HG02588 (cell line): ENCODE data around the gene KRT28.
"Not testable (repeated sequence)": the region's sequence is repeated elsewhere in the genome, so short reads cannot be mapped to it uniquely, and the experiment has no call there.

Source experiments
- ATAC-seq: cut with Tn5 transposase; IDR thresholded peaks from one replicate; pipeline ENCODE4 v1.9.1; 2021; ENCODE audit warnings: mild to moderate bottlenecking, moderate library complexity; ENCODE audit not compliant: unreplicated experiment

The KRT28 gene

GRCh38 chr17:40818733-40819527 lies 19.2 kb upstream of the KRT28 start:
- peak; percentile 74 for ATAC-seq

DNA sequence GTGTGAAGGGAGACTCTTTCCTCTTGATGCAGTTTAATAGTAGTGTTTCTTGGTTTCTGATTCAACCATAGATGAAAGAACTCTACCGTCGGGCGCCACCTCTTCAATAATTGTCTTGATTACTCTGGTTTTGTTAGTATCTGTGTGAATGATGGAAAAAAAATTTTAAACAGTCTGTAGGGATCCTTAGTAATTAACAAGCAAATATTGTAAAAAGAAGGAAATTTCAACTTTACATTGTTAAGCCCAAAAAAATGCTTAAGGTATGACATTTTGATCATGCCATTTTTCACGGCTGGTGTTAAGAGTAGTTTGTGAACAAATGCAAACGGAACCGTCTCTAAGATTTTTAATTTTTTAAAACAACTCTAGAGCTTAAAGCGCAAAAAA lies 18.6 kb upstream of the KRT28 start:
- no peak for ATAC-seq

DNA sequence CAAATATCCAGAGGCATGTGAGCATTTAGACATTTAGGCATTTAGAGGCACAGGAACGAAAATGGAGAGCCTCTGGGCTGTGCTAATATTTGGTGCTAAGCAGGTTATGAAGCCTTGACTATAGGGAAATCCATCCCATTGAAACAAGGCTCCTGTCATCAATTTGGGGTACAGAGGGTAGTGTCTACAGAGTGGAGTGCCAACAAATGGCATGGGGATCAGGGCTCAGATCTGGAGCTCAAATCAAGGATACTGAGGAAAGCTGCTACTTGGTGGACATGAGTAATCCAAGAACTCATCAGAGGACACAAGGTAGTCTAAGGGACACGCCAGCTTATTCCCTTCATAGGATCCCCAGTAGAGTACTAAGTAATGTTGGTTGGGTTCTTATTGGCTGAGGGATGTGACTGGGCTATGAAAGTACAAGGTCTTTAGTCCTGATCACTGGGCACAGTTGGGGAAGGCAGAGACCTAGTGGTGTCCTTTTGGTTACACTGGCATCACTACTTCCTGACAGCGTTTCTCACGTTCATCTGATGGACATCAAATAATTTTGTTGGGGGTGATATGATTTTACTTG lies 17.4 kb upstream of the KRT28 start:
- ATAC-seq = no peak

GRCh38 chr17:40816569-40816968 lies 16.8 kb upstream of the KRT28 start:
- ATAC-seq = no peak

- ATAC-seq = no peak
Observed at GRCh38 chr17:40815381-40815780, 15.6 kb upstream of the KRT28 start.

DNA sequence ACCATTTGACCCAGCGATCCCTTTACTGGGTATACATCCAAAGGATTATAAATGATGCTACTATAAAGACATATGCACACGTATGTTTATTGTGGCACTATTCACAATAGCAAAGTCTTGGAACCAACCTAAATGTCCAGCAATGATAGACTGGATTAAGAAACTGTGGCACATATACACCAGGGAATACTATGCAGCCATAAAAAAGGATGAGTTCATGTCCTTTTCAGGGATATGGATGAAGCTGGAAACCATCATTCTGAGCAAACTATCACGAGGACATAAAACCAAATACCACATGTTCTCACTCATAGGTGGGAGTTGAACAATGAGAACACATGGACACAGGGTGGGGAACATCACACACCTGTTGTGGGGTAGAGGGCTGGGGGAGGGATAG lies 14.9 kb upstream of the KRT28 start:
- not testable (repeated sequence) for ATAC-seq

- no peak for ATAC-seq
Observed at GRCh38 chr17:40813804-40814203, 14.0 kb upstream of the KRT28 start.

- no peak for ATAC-seq
Observed at GRCh38 chr17:40812639-40813038, 12.9 kb upstream of the KRT28 start.

GRCh38 chr17:40810494-40810893 lies 10.7 kb upstream of the KRT28 start:
- no peak for ATAC-seq

DNA sequence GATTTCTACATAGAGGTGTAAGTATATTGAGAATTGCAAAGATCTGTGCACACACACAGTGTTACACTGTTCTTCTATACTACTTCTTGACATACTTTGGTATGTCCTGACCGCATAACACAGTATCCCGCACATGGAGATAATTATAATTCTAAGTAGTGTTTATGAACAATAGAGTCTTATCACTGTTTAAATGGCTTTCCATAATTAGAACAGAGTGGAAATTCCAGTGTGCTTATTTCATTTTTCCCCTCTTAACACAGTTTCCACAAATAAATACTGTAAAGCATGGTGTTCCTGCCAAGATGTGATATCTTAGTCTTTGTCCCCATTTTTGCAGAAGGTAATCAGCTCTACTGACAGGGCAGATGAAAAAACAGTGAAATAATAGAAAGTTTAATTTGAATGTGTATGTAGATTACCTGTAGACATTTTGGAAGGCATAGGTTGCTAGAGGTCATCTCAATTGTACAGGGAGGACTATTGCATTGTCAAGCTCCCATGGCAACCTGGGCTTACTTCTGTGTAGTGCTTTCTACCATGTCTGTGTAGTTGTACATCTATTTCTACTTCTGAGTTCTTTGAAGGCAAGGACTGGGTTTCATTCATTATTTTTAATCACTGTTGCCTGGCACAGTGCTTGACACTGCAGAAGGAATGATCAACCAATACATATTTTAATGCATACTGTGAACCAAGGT lies 10.1 kb upstream of the KRT28 start:
- ATAC-seq = no peak

GRCh38 chr17:40806131-40806530 lies 6.4 kb upstream of the KRT28 start:
- ATAC-seq = no peak

- ATAC-seq = no peak
Observed at GRCh38 chr17:40803617-40804082, 3.9 kb upstream of the KRT28 start.

DNA sequence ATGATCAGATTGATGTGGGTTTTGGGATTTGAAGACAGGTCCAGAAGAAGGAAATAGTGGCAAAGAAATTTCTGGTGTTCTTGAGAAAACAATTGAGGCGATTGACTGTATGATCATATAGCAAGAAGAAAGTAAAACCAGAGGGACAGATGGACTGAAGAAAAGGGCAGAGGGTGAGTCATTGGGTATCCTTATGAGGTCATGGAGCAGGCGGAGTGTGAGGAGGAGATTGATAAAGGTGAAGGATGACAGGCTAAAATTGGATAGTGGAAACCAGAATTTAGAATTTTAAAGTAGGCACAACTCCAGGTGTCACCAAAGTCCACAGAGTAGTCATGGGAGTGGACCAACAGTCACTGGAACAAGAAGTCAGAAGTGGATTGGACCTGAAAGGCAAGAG lies 1.4 kb upstream of the KRT28 start:
- ATAC-seq = no peak

DNA sequence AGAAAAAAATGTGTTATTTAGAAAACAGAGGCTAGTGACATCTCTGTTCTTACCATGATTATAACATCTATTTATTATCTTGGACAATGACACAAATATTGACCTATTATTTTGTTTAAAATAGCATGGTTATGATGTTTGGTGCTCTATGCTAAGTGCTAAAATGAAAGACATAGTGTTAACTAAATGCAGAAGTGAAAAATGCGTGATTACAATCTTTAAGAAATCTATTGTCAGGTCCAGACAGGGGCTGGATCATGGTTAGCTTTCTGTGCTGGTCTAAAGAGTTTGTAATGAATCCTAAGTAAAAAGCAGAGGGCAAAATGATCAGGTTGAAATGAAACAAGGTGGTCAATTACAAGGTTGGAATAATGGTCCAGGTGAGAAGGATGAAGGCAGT lies 622 bp upstream of the KRT28 start:
- no peak for ATAC-seq

GRCh38 chr17:40796846-40797245 lies 2.9 kb downstream of the KRT28 start:
- no peak for ATAC-seq

DNA sequence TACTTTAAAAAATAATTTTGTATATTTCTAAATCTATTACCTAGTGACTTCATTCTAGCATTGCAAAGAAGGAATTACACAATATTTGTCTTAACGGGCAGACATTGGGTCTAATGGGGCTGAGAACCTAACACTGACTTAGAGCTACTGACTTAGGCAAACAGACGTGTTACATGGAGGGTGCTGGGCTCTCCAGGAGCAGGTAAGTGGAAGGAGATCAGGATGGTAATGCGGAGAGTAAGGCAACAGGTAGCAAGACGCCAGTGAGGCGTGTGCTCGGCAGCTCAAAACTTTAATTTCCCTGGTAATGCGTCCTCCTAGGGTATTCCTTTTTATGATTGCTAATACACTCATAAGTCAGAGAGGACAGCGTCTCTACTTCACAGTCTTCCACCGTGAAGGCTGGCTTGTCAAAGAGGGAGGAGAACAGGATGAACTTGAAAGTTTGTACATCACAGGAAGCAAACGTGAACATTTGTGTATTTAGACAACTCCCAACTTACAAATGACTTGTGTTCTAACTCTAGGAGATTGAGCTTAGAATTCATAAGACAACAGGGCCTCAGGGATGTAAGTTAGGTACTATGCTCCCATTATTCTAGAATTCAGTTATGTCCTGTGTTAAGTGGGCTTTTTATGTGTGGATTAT lies 4.6 kb downstream of the KRT28 start:
- no peak for ATAC-seq

GRCh38 chr17:40794466-40794865 lies 5.3 kb downstream of the KRT28 start:
- ATAC-seq = no peak

GRCh38 chr17:40793832-40794231 lies 5.9 kb downstream of the KRT28 start:
- no peak for ATAC-seq

DNA sequence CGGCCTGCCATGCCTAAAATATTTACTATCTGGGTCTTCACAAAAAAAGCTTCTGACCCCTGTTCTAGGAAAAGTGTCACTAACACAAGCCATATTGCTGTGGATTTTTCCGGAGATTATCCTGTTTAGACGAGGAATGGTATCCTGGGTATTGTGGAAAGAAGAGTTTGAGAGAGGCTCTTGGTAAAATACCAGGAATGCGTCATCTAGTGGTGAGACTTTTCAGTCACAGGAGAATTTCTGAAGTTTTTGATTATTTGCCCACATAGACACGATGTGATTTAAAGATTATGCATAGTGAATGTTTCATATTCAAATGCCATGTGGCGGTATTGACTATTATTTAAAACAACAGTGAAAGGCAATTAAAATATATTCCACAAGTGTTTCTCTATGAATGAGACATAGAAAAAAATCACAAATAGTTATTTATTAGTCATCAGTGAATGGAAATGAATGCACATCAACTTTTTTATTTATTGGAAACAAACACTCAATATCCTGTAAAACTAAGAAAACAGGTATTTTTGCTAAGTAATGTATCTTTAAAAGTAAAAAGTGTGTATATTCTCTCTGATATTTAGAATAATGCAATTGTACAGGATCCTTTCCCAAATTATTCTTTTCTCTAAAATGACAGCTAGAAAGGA lies 7.8 kb downstream of the KRT28 start:
- ATAC-seq = no peak

- ATAC-seq = no peak
Observed at GRCh38 chr17:40791111-40791510, 8.6 kb downstream of the KRT28 start.

- ATAC-seq = no peak
Observed at GRCh38 chr17:40782450-40782849, 17.3 kb downstream of the KRT28 start, which contains the start of gene KRT27. TSS of gene KRT27 (minus strand) at chr17:40782550. CDS start at chr17:40782493, 57 bp downstream.
